Lung (tissue), 12 donors: ENCODE results near the gene ZBTB4. TPM values are rescaled to one million over a fixed set of nuclear protein-coding genes. Genes with fewer than 3 reads are reported as not detected.

Source experiments
- ATAC-seq: fragments of 200-7000 bp; cut with Tn5 transposase; one replicate; pipeline ENCODE4 v1.9.1; 2020; ENCODE audit warnings: moderate number of reproducible peaks; ENCODE audit not compliant: insufficient read depth, low FRiP score
- DNase-seq, 3 donors: peaks; one replicate each; pipeline ENCODE4 v3.0.0-alpha.2; 2013 to 2017
- H3K27ac ChIP-seq, 2 donors: one replicate each; pipeline ENCODE4 v1.5.1; 2013; ENCODE audit warnings: mild to moderate bottlenecking in 2 of 2, moderate library complexity in 2 of 2, control low read depth in 1 of 2, inconsistent platforms in 1 of 2, low read depth in 1 of 2, low read length in 1 of 2
- H3K27me3 ChIP-seq, 3 donors: one replicate each; pipeline ENCODE4 v1.5.1; 2013; ENCODE audit warnings: low read length in 2 of 3; ENCODE audit not compliant: control insufficient read depth in 3 of 3, insufficient read depth in 3 of 3
- H3K36me3 ChIP-seq, 4 donors: one replicate each; pipeline ENCODE4 v1.5.1; 2013; ENCODE audit warnings: low read length in 4 of 4, mild to moderate bottlenecking in 1 of 4, moderate library complexity in 1 of 4; ENCODE audit not compliant: control insufficient read depth in 4 of 4, insufficient read depth in 4 of 4
- H3K4me1 ChIP-seq, 5 donors: one replicate each; pipeline ENCODE4 v1.5.1; 2013; ENCODE audit warnings: low read length in 5 of 5, mild to moderate bottlenecking in 2 of 5, moderate library complexity in 1 of 5; ENCODE audit not compliant: control insufficient read depth in 5 of 5, insufficient read depth in 5 of 5
- H3K4me3 ChIP-seq: one replicate; pipeline ENCODE4 v1.5.1; 2013; ENCODE audit warnings: mild to moderate bottlenecking, control low read depth, moderate library complexity
- H3K9ac ChIP-seq, 2 donors: one replicate each; pipeline ENCODE4 v1.5.1; 2013; ENCODE audit warnings: low read length in 2 of 2, control low read depth in 1 of 2; ENCODE audit not compliant: insufficient read depth in 1 of 2
- H3K9me3 ChIP-seq, 4 donors: one replicate each; pipeline ENCODE4 v1.5.1; 2013; ENCODE audit warnings: low read length in 3 of 4, mild to moderate bottlenecking in 1 of 4, moderate library complexity in 1 of 4; ENCODE audit not compliant: control insufficient read depth in 4 of 4, insufficient read depth in 3 of 4
- CTCF ChIP-seq: IDR thresholded peaks from 2 replicates; pipeline ENCODE4 v1.5.1; 2012; ENCODE audit warnings: mild to moderate bottlenecking; ENCODE audit errors: control extremely low read depth, extremely low read depth
- WGBS, 2 donors: extraction: QIAGEN DNeasy Blood & Tissue Kit; methylation state at CpG; one replicate each; pipeline ENCODE4 v1.1.7; 2013; 5-methylcytosine and 5-hydroxymethylcytosine counted together
- polyA plus RNA-seq, 2 donors: library from polyadenylated mRNA; stranded (reverse); fragments of 200-250 nt; gene quantifications; one replicate each; pipeline ENCODE4 v1.2.1, GENCODE V29; 2013
- total RNA-seq, 2 donors: library from RNA; depleted of rRNA in 1 of 2; stranded (reverse); fragments of >200 nt in 1 of 2; gene quantifications; one replicate each; pipeline ENCODE4 v1.2.1, GENCODE V29; 2014 to 2021
- donor health status: control.
- donor health status: control.
- donor health status: Bipolar disorder and iron deficiency.
- donor health status: healthy.
- donor health status: DM: yes; HTN: yes; CAD: no.

ZBTB4 gene
- total and polyA plus RNA-seq, 4 donors: 20.1 to 56.4 (median 33.5) TPM

DNA sequence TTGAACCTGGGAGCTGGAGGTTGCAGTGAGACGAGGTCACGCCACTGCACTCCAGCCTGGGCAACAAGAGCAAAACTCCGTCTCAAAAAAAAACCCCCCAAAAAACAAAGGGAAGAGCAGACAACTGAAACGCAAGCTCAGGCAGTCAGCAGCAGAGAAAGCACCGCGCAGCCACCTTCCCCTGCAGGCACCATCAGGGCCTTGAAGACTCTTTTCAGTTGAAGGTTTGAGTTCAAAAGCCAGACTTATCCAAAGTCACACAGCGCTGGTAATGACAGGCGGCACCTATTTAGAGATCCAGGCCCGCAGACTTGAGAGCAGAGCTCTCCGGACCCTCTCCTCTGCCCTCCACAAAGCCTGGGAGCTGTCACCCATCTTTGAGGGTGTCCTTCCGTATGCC, 11.1 kb downstream of the ZBTB4 start:
- H3K4me3 ChIP-seq: no peak overlapping the region
- 94 to 97% methylated on average over 11 of the region's 11 CpGs for WGBS, 2 donors
- H3K9ac ChIP-seq: no peak overlapping the region
- peaks cover 0 to 13% (median 4%) of the 10 kb centered on the region in 5 donors for H3K4me1 ChIP-seq
- TF ChIP-seq CTCF: no peak
- H3K9me3 ChIP-seq: no peaks in the 10 kb centered on the region
- no peak for ATAC-seq
- H3K27ac ChIP-seq: no peak overlapping the region
- peaks cover 0 to 25% (median 10%) of the 10 kb centered on the region in 4 donors for H3K36me3 ChIP-seq
- H3K27me3 ChIP-seq: no peaks in the 10 kb centered on the region
- no peak for DNase-seq

DNA sequence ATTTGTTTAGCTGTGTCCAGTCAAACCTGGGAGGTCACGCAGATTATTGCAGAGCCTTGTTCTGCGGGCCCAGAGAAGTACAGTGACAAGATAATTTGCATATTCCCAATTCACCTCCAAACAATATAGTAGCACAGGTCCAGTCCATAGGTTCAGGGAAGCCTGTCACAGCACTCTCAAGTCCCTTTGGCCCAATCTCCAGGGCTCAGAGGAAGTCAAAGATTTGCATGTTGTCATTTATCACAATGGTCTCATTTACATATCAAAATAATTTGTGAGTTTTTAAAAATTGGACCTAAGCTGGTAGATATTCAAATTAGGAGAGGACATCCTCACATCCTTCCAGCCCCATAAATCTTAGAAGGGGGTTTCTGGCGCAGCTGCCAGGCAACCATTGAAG, 11.9 kb downstream of the ZBTB4 start:
- WGBS, 2 donors: 85 to 89% methylated on average over 3 of the region's 3 CpGs
- no peak for ATAC-seq
- Histone ChIP-seq H3K27ac (peak overlapping the region; percentile 59 to 82), H3K27me3 (no peaks in the 10 kb centered on the region), H3K4me1 (peaks cover 0 to 13% (median 4%) of the 10 kb centered on the region in 5 donors), H3K4me3 (no peak overlapping the region), H3K9ac (no peak overlapping the region), H3K9me3 (no peaks in the 10 kb centered on the region), H3K36me3 (peaks cover 0 to 32% (median 11%) of the 10 kb centered on the region in 4 donors)
- TF ChIP-seq CTCF: no peak
- no peak for DNase-seq

DNA sequence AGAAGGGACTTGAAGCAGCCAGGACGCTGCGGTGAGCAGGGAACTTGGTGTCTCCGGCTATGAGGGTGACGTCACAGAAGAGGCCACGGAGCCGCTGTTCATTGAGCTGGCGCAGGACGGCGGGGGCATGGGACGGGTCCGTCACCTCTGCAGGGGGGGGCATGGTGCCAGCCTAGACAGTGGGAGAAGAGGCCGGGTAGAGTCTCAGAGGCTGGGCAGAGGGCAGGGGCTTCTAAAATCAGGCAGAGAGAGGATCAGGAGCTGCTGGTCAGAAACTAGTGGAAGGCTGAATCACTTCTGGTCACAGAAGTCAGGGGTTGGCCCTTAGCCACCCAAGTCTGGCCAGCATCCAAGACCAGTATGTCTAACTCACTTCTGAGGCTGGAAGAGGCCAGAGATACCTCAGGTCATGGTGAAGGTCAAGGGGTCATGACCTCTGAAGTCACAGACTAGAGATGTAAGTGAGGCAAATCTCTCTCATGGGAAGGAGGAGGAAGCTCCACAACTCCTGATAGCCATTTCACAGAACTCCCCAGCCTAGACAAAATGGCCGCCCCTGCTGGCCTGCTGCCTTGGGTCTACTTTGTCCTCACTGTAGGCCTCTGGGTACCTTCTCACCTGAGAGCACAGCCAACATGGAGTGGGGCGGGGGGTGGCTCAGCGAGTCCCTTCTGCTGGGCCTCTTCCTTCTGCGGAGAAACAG, 12.6 kb downstream of the ZBTB4 start:
- TF ChIP-seq CTCF: no peak

GRCh38 chr17:7466318-7466638, 13.2 kb downstream of the ZBTB4 start:
- ATAC-seq (no peak), DNase-seq (no peak)
- no peak overlapping the region for H3K4me3 ChIP-seq
- peaks cover 0 to 40% (median 15%) of the 10 kb centered on the region in 4 donors for H3K36me3 ChIP-seq
- H3K27me3 ChIP-seq: no peaks in the 10 kb centered on the region
- no peak for TF ChIP-seq CTCF
- H3K9me3 ChIP-seq: no peaks in the 10 kb centered on the region
- H3K4me1 ChIP-seq: peaks cover 0 to 13% (median 4%) of the 10 kb centered on the region in 5 donors
- peak overlapping the region; percentile 59 to 82 for H3K27ac ChIP-seq
- 58 to 76% methylated on average over 9 of the region's 9 CpGs for WGBS, 2 donors
- no peak overlapping the region for H3K9ac ChIP-seq

More for the DNA sequence above, 12.6 kb downstream of the ZBTB4 start:
- Histone ChIP-seq H3K9ac (no peak overlapping the region), H3K36me3 (peaks cover 0 to 40% (median 14%) of the 10 kb centered on the region in 4 donors), H3K4me3 (no peak overlapping the region), H3K27ac (peak overlapping the region; percentile 59 to 82), H3K4me1 (peaks cover 0 to 13% (median 4%) of the 10 kb centered on the region in 5 donors), H3K27me3 (no peaks in the 10 kb centered on the region), H3K9me3 (no peaks in the 10 kb centered on the region)
- DNase-seq (no peak), ATAC-seq (no peak)
- WGBS, 2 donors: 58 to 67% methylated on average over 16 of the region's 16 CpGs
